Smooth muscle cell (in vitro differentiated cells): ENCODE data around the gene CPLANE2. TPM values are rescaled to one million over a fixed set of nuclear protein-coding genes. Genes with fewer than 3 reads are reported as not detected.

ENCODE experiments used
- DNase-seq: peaks from one replicate; lab custom pipeline; 2025; ENCODE audit not compliant: unreplicated experiment; lab: John Stamatoyannopoulos, UW
- H2AFZ ChIP-seq: fragments of 200-600 bp; sonication (generic); 2 replicates; pipeline ENCODE4 v1.6.0; 2016; ENCODE audit warnings: antibody characterized with exemption, low read depth, mild to moderate bottlenecking
- H3F3A ChIP-seq: fragments of 200-600 bp; sonication (generic); 2 replicates; pipeline ENCODE4 v1.6.0; 2017; ENCODE audit warnings: antibody characterized with exemption, low read depth
- H3K27ac ChIP-seq: fragments of 200-600 bp; sonication (generic); 2 replicates; pipeline ENCODE4 v1.5.1; 2016; ENCODE audit warnings: low read depth, mild to moderate bottlenecking
- H3K27me3 ChIP-seq: fragments of 200-600 bp; sonication (generic); 2 replicates; pipeline ENCODE4 v1.6.1; 2016; ENCODE audit warnings: low read depth, mild to moderate bottlenecking
- H3K36me3 ChIP-seq: fragments of 200-600 bp; sonication (generic); 2 replicates; pipeline ENCODE4 v1.5.1; 2016; ENCODE audit warnings: low read depth
- H3K4me1 ChIP-seq: fragments of 200-600 bp; sonication (generic); 2 replicates; pipeline ENCODE4 v1.5.1; 2016; ENCODE audit warnings: low read depth
- H3K4me2 ChIP-seq: fragments of 200-600 bp; sonication (generic); 2 replicates; pipeline ENCODE4 v1.6.0; 2016; ENCODE audit warnings: mild to moderate bottlenecking
- H3K4me3 ChIP-seq: fragments of 200-600 bp; sonication (generic); 2 replicates; pipeline ENCODE4 v1.5.1; 2016; ENCODE audit warnings: mild to moderate bottlenecking
- H3K79me2 ChIP-seq: fragments of 200-600 bp; sonication (generic); 2 replicates; pipeline ENCODE4 v1.6.0; 2016; ENCODE audit warnings: low read depth, mild to moderate bottlenecking
- H3K9ac ChIP-seq: fragments of 200-600 bp; sonication (generic); 2 replicates; pipeline ENCODE4 v1.6.0; 2016; ENCODE audit warnings: low read depth
- H3K9me3 ChIP-seq: fragments of 200-600 bp; sonication (generic); replicated peaks from 2 replicates; pipeline ENCODE4 v1.5.1; 2016; ENCODE audit warnings: low read depth
- H4K20me1 ChIP-seq: fragments of 200-600 bp; sonication (generic); 2 replicates; pipeline ENCODE4 v1.6.0; 2016; ENCODE audit warnings: low read depth
- WGBS: methylation state at CpG from one replicate; pipeline ENCODE4 v1.1.7; 2016; ENCODE audit warnings: low lambda C conversion rate; 5-methylcytosine and 5-hydroxymethylcytosine counted together
- polyA plus RNA-seq: library from polyadenylated mRNA; unstranded; fragments of >200 nt; fragmentation: Nextera tagmentation; extraction: Ambion mirVana; gene quantifications from 2 replicates; pipeline ENCODE4 v1.2.1, GENCODE V29; 2016
- total RNA-seq: library from RNA; depleted of rRNA; stranded (reverse); fragments of >200 nt; gene quantifications from 2 replicates; pipeline ENCODE4 v1.2.3, GENCODE V29; 2014
- TF ChIP-seq, protein P1 (sequence below): fragments of 200-600 bp; sonication (generic); IDR thresholded peaks from 2 replicates; pipeline ENCODE4 v1.5.1; 2017; ENCODE audit warnings: borderline replicate concordance, mild to moderate bottlenecking, antibody characterized with exemption; ENCODE audit not compliant: insufficient read depth, poor library complexity, severe bottlenecking

CPLANE2 gene
- total and polyA plus RNA-seq, 2 experiments from 2014 or later, result 2.2 to 2.5 TPM

GRCh38 chr1:16253332-16253922 is 16.4 kb upstream of the CPLANE2 start:
- Histone ChIP-seq H3K4me3 (no peak overlapping the region), H3K27ac (no peak overlapping the region), H3K4me1 (no peaks in the 10 kb centered on the region), H2AFZ (no peak overlapping the region), H3K36me3 (peaks cover 9% of the 10 kb centered on the region), H3K4me2 (no peak overlapping the region), H3K9ac (no peak overlapping the region), H4K20me1 (peaks cover 71% of the 10 kb centered on the region), H3K9me3 (no peaks in the 10 kb centered on the region), H3K79me2 (no peaks in the 10 kb centered on the region), H3K27me3 (no peaks in the 10 kb centered on the region), H3F3A (peaks cover 8% of the 10 kb centered on the region)
- no peak for DNase-seq
- TF ChIP-seq, protein P1, sequence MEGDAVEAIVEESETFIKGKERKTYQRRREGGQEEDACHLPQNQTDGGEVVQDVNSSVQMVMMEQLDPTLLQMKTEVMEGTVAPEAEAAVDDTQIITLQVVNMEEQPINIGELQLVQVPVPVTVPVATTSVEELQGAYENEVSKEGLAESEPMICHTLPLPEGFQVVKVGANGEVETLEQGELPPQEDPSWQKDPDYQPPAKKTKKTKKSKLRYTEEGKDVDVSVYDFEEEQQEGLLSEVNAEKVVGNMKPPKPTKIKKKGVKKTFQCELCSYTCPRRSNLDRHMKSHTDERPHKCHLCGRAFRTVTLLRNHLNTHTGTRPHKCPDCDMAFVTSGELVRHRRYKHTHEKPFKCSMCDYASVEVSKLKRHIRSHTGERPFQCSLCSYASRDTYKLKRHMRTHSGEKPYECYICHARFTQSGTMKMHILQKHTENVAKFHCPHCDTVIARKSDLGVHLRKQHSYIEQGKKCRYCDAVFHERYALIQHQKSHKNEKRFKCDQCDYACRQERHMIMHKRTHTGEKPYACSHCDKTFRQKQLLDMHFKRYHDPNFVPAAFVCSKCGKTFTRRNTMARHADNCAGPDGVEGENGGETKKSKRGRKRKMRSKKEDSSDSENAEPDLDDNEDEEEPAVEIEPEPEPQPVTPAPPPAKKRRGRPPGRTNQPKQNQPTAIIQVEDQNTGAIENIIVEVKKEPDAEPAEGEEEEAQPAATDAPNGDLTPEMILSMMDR, result no peak
- 98% methylated on average over 5 of the region's 5 CpGs for WGBS

- Histone ChIP-seq H3K4me1 (no peaks in the 10 kb centered on the region), H3F3A (peaks cover 11% of the 10 kb centered on the region), H4K20me1 (peaks cover 71% of the 10 kb centered on the region), H3K27ac (no peak overlapping the region), H3K36me3 (peaks cover 9% of the 10 kb centered on the region), H2AFZ (no peak overlapping the region), H3K4me2 (no peak overlapping the region), H3K9ac (no peak overlapping the region), H3K4me3 (no peak overlapping the region), H3K79me2 (no peaks in the 10 kb centered on the region), H3K9me3 (no peaks in the 10 kb centered on the region), H3K27me3 (no peaks in the 10 kb centered on the region)
- 87% methylated on average over 2 of the region's 2 CpGs for WGBS
- TF ChIP-seq, protein P1, result no peak
- no peak for DNase-seq
Observed at GRCh38 chr1:16252912-16253311, 15.9 kb upstream of the CPLANE2 start.

DNA sequence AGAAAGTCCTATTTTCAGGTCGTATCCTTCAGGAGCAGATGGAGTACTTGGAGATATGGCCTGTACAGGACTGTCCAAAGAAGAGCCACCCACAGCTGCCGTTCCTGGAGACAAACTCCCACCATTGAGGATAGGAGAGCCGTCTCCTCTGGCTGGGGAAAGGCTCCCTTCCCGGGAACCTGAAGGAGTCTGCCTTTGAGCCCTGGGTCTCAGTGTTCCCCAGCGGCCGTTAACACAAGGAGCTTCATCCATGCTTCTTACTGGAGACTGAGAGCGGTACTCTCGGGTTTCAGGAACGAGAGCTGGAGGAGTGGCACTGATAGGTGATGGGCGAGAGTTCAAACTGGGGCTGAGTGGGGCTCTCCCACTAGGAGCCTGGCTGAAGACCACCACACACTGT is 14.4 kb upstream of the CPLANE2 start:
- no peak for DNase-seq
- Histone ChIP-seq H3F3A (peaks cover 16% of the 10 kb centered on the region), H3K4me1 (no peaks in the 10 kb centered on the region), H3K9ac (no peak overlapping the region), H3K36me3 (peaks cover 9% of the 10 kb centered on the region), H3K27me3 (no peaks in the 10 kb centered on the region), H3K9me3 (no peaks in the 10 kb centered on the region), H2AFZ (no peak overlapping the region), H3K27ac (no peak overlapping the region), H3K79me2 (no peaks in the 10 kb centered on the region), H4K20me1 (peaks cover 66% of the 10 kb centered on the region), H3K4me2 (no peak overlapping the region), H3K4me3 (no peak overlapping the region)
- WGBS, result 96% methylated on average over 10 of the region's 10 CpGs
- TF ChIP-seq, protein P1, result no peak
